ENCODE data around the gene ELFN2. TPM values are rescaled to one million over a fixed set of nuclear protein-coding genes. Genes with fewer than 3 reads are reported as not detected.

ELFN2 gene
- total RNA-seq, 1 donor from 2014 or later, result not detected

GRCh38 chr22:37407856-37408255 is 19.4 kb downstream of the ELFN2 start:
- no peak for TF ChIP-seq CTCF (IDR thresholded peaks at IDR 0.05)
- POLR2A ChIA-PET, result no interaction called here
- no peaks in the 10 kb centered on the region for H3K36me3 Mint-ChIP-seq (ENCODE audit: low read depth)
- H3K27ac Mint-ChIP-seq, result no peak overlapping the region
- peaks cover 1% of the 10 kb centered on the region for H3K27me3 Mint-ChIP-seq
- H3K9me3 Mint-ChIP-seq, result no peaks in the 10 kb centered on the region
- peaks cover 12% of the 10 kb centered on the region for H3K4me1 Mint-ChIP-seq
- DNase-seq (no peak), ATAC-seq (ENCODE audit: low read depth) (no peak)
- CTCF ChIA-PET, result no interaction called here
- intact Hi-C loops (cut with micrococcal nuclease), result no loop called here
- H3K4me3 Mint-ChIP-seq, result no peak overlapping the region

- Mint-ChIP-seq H3K4me3 (no peak overlapping the region), H3K4me1 (peaks cover 12% of the 10 kb centered on the region), H3K36me3 (ENCODE audit: low read depth) (no peaks in the 10 kb centered on the region), H3K9me3 (no peaks in the 10 kb centered on the region), H3K27me3 (no peaks in the 10 kb centered on the region), H3K27ac (no peak overlapping the region)
- DNase-seq, result no peak
- TF ChIP-seq CTCF (IDR thresholded peaks at IDR 0.05), result no peak
- intact Hi-C loops (cut with micrococcal nuclease), result no loop called here
- ATAC-seq (ENCODE audit: low read depth), result no peak
- ChIA-PET POLR2A (no interaction called here), CTCF (no interaction called here)
These were observed 20.6 kb downstream of the ELFN2 start for GRCh38 chr22:37406441-37407235.

GRCh38 chr22:37404091-37404490 is 23.2 kb downstream of the ELFN2 start:
- POLR2A ChIA-PET, result interaction anchor here (0.7 kb wide), 1 partner anchor 324 kb away, joined by 5 read pairs; no protein-coding TSS in a partner anchor

GRCh38 chr22:37403267-37403960 is 23.9 kb downstream of the ELFN2 start:
- no peak for TF ChIP-seq CTCF (IDR thresholded peaks at IDR 0.05)
- Mint-ChIP-seq H3K27me3 (peaks cover 2% of the 10 kb centered on the region), H3K4me1 (no peaks in the 10 kb centered on the region), H3K36me3 (ENCODE audit: low read depth) (no peaks in the 10 kb centered on the region), H3K9me3 (no peaks in the 10 kb centered on the region), H3K4me3 (no peak overlapping the region), H3K27ac (no peak overlapping the region)
- no peak for DNase-seq
- POLR2A ChIA-PET, result no interaction called here
- CTCF ChIA-PET, result no interaction called here
- ATAC-seq (ENCODE audit: low read depth), result no peak
- intact Hi-C loops (cut with micrococcal nuclease), result no loop called here

More at GRCh38 chr22:37404091-37404490, 23.2 kb downstream of the ELFN2 start:
- no peak overlapping the region for H3K27ac Mint-ChIP-seq
- ATAC-seq (ENCODE audit: low read depth) (no peak), DNase-seq (no peak)
- peaks cover 2% of the 10 kb centered on the region for H3K27me3 Mint-ChIP-seq
- no peaks in the 10 kb centered on the region for H3K36me3 Mint-ChIP-seq (ENCODE audit: low read depth)
- H3K4me1 Mint-ChIP-seq, result no peaks in the 10 kb centered on the region
- CTCF ChIA-PET, result no interaction called here
- no peak overlapping the region for H3K4me3 Mint-ChIP-seq
- intact Hi-C loops (cut with micrococcal nuclease), result no loop called here
- H3K9me3 Mint-ChIP-seq, result no peaks in the 10 kb centered on the region
- no peak for TF ChIP-seq CTCF (IDR thresholded peaks at IDR 0.05)

- POLR2A ChIA-PET, result no interaction called here
- H3K9me3 Mint-ChIP-seq, result no peaks in the 10 kb centered on the region
- H3K4me3 Mint-ChIP-seq, result no peak overlapping the region
- H3K27me3 Mint-ChIP-seq, result peaks cover 2% of the 10 kb centered on the region
- intact Hi-C loops (cut with micrococcal nuclease), result no loop called here
- ATAC-seq (ENCODE audit: low read depth), result no peak
- CTCF ChIA-PET, result no interaction called here
- no peaks in the 10 kb centered on the region for H3K36me3 Mint-ChIP-seq (ENCODE audit: low read depth)
- H3K4me1 Mint-ChIP-seq, result no peaks in the 10 kb centered on the region
- DNase-seq, result no peak
- H3K27ac Mint-ChIP-seq, result no peak overlapping the region
- TF ChIP-seq CTCF (IDR thresholded peaks at IDR 0.05), result no peak
These were observed 25.1 kb downstream of the ELFN2 start for GRCh38 chr22:37402184-37402506.
